Posterior cingulate gyrus (tissue), 11 donors: ENCODE data around the gene HSPA1A.

ENCODE experiments used
- DNase-seq, 10 donors: peaks; one replicate each; pipeline versions ENCODE4 v3.0.0 to v3.0.0-alpha.2; 2020 to 2021; ENCODE audit warnings: mixed read lengths in 3 of 10
- intact Hi-C: fragments of 100-400 bp; cut with DNase I; formaldehyde crosslinking; loops from one replicate; pipeline ENCODE4 v1.15.1; 2023

Gene HSPA1A

GRCh38 chr6:31858707-31859106 lies 43.4 kb downstream of the HSPA1A start:
- intact Hi-C loops, result no loop called here
- peak in 1 of 10 donors; percentile 14 for DNase-seq

- intact Hi-C loops, result loop anchor here (10.0 kb wide), 1 partner anchor 315 kb away; the partner anchor contains the start of genes ATP6V1G2, DDX39B and NFKBIL1
- DNase-seq, result peak in 1 of 10 donors; percentile 36
Observed at GRCh38 chr6:31859923-31860322, 44.6 kb downstream of the HSPA1A start.

- peak in 1 of 10 donors; percentile 62 for DNase-seq
- intact Hi-C loops, result loop anchor here (10.0 kb wide), 1 partner anchor 316 kb away; the partner anchor contains the start of genes ATP6V1G2, DDX39B and NFKBIL1
Observed at GRCh38 chr6:31860349-31860748, 45.0 kb downstream of the HSPA1A start.

GRCh38 chr6:31861150-31861549 lies 45.8 kb downstream of the HSPA1A start:
- intact Hi-C loops, result loop anchor here (10.0 kb wide), 1 partner anchor 316 kb away; the partner anchor contains the start of genes ATP6V1G2, DDX39B and NFKBIL1
- DNase-seq, result peak in 1 of 10 donors; percentile 13

GRCh38 chr6:31861919-31862343 lies 46.6 kb downstream of the HSPA1A start:
- intact Hi-C loops, result loop anchor here (2.0 to 10.0 kb wide), 3 partner anchors 35 to 317 kb away; partner anchors contain the start of genes ABHD16A, ATP6V1G2, DDX39B and EHMT2
- peak in 1 of 10 donors; percentile 77 for DNase-seq

GRCh38 chr6:31862344-31863235 lies 47.2 kb downstream of the HSPA1A start, which contains the start of gene NEU1:
Gene NEU1, minus strand, starts transcription at chr6:31862821. Its CDS starts 45 bp downstream, at chr6:31862776.
- intact Hi-C loops, result loop anchor here (2.0 to 10.0 kb wide), 3 partner anchors 34 to 318 kb away; partner anchors contain the start of genes ABHD16A, ATP6V1G2, DDX39B and EHMT2
- DNase-seq, result peak; percentile 100

- DNase-seq, result peak in 2 of 10 donors; percentile 75 to 80
- intact Hi-C loops, result loop anchor here (10.0 kb wide), 1 partner anchor 319 kb away; the partner anchor contains the start of genes ATP6V1G2, DDX39B and NFKBIL1
Observed at GRCh38 chr6:31864123-31864562, 48.8 kb downstream of the HSPA1A start.

- peak in 1 of 10 donors; percentile 67 for DNase-seq
- intact Hi-C loops, result loop anchor here (10.0 kb wide), 1 partner anchor 320 kb away; the partner anchor contains the start of genes ATP6V1G2, DDX39B and NFKBIL1
Observed at GRCh38 chr6:31864818-31865204, 49.5 kb downstream of the HSPA1A start.

- DNase-seq, result peak in 1 of 10 donors; percentile 48
- intact Hi-C loops, result loop anchor here (10.0 kb wide), 1 partner anchor 321 kb away; the partner anchor contains the start of genes ATP6V1G2, DDX39B and NFKBIL1
Observed at GRCh38 chr6:31865205-31866118, 50.1 kb downstream of the HSPA1A start.
